Measurements from ENCODE around the gene NUP42. TPM values are rescaled to one million over a fixed set of nuclear protein-coding genes. Genes with fewer than 3 reads are reported as not detected.

NUP42 gene
- total and polyA plus RNA-seq, 7 experiments from 2014 or later: 19.8 to 49.1 (median 27.5) TPM

DNA sequence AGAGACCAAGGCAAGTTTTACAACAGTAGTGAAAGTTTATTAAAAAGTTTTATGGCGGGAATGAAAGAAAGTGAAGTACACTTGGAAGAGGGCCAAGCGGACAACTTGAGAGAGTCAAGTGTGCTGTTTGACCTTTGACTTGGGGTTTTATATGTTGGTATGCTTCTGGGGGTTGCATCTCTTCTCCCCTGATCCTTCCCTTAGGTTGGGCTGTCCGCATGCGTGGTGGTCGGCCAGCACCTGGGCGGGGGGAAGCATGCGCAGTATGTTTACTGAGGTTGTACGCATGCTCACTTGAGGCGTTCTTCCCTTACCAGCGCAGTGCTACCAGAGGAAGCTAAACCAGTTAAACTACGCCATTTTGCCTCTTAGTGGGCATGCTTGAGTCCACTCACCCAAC lies 31.9 kb downstream of the NUP42 start:
- H3K27me3 Mint-ChIP-seq: peaks cover 4 to 25% (median 13%) of the 10 kb centered on the region in 5 donors
- no peak overlapping the region for H3K4me3 ChIP-seq (ENCODE audit: low read length)
- no peak overlapping the region for H3K27ac ChIP-seq (ENCODE audit: low read depth, low read length)
- no peaks in the 10 kb centered on the region for H3K4me1 ChIP-seq (ENCODE audit: control insufficient read depth in 2 of 2, insufficient read depth in 2 of 2, low read length in 2 of 2)
- no peaks in the 10 kb centered on the region for H3K27me3 ChIP-seq (ENCODE audit: control insufficient read depth in 2 of 2, insufficient read depth in 2 of 2, low read length in 2 of 2)
- intact Hi-C loops (cut with micrococcal nuclease): no loop called here
- H3K36me3 Mint-ChIP-seq: no peaks in the 10 kb centered on the region
- no peaks in the 10 kb centered on the region for H3K9me3 ChIP-seq (ENCODE audit: control insufficient read depth in 2 of 3, low read length in 3 of 3)
- DNase-seq: no peak
- no peak overlapping the region for H3K27ac Mint-ChIP-seq
- CTCF ChIA-PET: no interaction called here
- no peak overlapping the region for H3K4me3 Mint-ChIP-seq
- no peak for ATAC-seq
- POLR2A ChIA-PET: no interaction called here
- no peaks in the 10 kb centered on the region for H3K9me3 Mint-ChIP-seq
- peaks cover 0 to 4% (median 0%) of the 10 kb centered on the region in 7 donors for H3K4me1 Mint-ChIP-seq
- no peaks in the 10 kb centered on the region for H3K36me3 ChIP-seq (ENCODE audit: control insufficient read depth in 2 of 3, insufficient read depth in 3 of 3, low read length in 3 of 3)

GRCh38 chr7:23214423-23214822 lies 32.6 kb downstream of the NUP42 start:
- H3K4me1 ChIP-seq (ENCODE audit: control insufficient read depth in 2 of 2, insufficient read depth in 2 of 2, low read length in 2 of 2): no peaks in the 10 kb centered on the region
- intact Hi-C loops (cut with micrococcal nuclease): no loop called here
- ChIA-PET CTCF (no interaction called here), POLR2A (no interaction called here)
- no peak overlapping the region for H3K4me3 Mint-ChIP-seq
- H3K4me3 ChIP-seq (ENCODE audit: low read length): no peak overlapping the region
- H3K27ac Mint-ChIP-seq: no peak overlapping the region
- H3K36me3 Mint-ChIP-seq: no peaks in the 10 kb centered on the region
- no peaks in the 10 kb centered on the region for H3K27me3 ChIP-seq (ENCODE audit: control insufficient read depth in 2 of 2, insufficient read depth in 2 of 2, low read length in 2 of 2)
- peaks cover 0 to 4% (median 0%) of the 10 kb centered on the region in 7 donors for H3K4me1 Mint-ChIP-seq
- H3K27me3 Mint-ChIP-seq: peaks cover 4 to 30% (median 13%) of the 10 kb centered on the region in 5 donors
- no peak for DNase-seq
- H3K9me3 ChIP-seq (ENCODE audit: control insufficient read depth in 2 of 3, low read length in 3 of 3): no peaks in the 10 kb centered on the region
- H3K9me3 Mint-ChIP-seq: no peaks in the 10 kb centered on the region
- no peak for ATAC-seq
- no peaks in the 10 kb centered on the region for H3K36me3 ChIP-seq (ENCODE audit: control insufficient read depth in 2 of 3, insufficient read depth in 3 of 3, low read length in 3 of 3)
- no peak overlapping the region for H3K27ac ChIP-seq (ENCODE audit: low read depth, low read length)

DNA sequence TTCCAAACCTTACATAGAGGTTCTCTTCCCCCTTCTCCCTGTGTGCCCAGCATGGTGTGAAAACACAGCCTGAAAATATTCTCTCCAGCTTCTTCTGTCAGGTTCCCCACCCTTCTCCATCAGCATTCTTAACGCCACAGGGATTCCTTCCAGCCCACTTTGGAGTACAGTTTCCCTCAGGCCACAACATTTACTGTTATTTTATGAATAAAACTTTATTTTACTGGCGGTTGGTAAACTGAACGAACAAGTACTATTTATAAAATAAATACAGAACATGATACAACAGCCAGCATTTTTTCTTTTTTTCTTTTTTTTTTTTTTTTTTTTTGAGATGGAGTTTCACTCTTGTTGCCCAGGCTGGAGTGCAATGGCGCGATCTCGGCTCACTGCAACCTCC lies 33.1 kb downstream of the NUP42 start:
- Histone ChIP-seq H3K27ac (ENCODE audit: low read depth, low read length) (no peak overlapping the region), H3K4me1 (ENCODE audit: control insufficient read depth in 2 of 2, insufficient read depth in 2 of 2, low read length in 2 of 2) (no peaks in the 10 kb centered on the region), H3K27me3 (ENCODE audit: control insufficient read depth in 2 of 2, insufficient read depth in 2 of 2, low read length in 2 of 2) (no peaks in the 10 kb centered on the region), H3K4me3 (ENCODE audit: low read length) (no peak overlapping the region), H3K36me3 (ENCODE audit: control insufficient read depth in 2 of 3, insufficient read depth in 3 of 3, low read length in 3 of 3) (no peaks in the 10 kb centered on the region), H3K9me3 (ENCODE audit: control insufficient read depth in 2 of 3, low read length in 3 of 3) (no peaks in the 10 kb centered on the region)
- H3K4me1 Mint-ChIP-seq: peaks cover 0 to 4% (median 0%) of the 10 kb centered on the region in 7 donors
- peaks cover 4 to 30% (median 13%) of the 10 kb centered on the region in 5 donors for H3K27me3 Mint-ChIP-seq
- H3K36me3 Mint-ChIP-seq: no peaks in the 10 kb centered on the region
- no peak for DNase-seq
- H3K4me3 Mint-ChIP-seq: no peak overlapping the region
- intact Hi-C loops (cut with micrococcal nuclease): no loop called here
- ChIA-PET CTCF (no interaction called here), POLR2A (no interaction called here)
- H3K9me3 Mint-ChIP-seq: no peaks in the 10 kb centered on the region
- H3K27ac Mint-ChIP-seq: peak overlapping the region in 1 of 9 donors; percentile 58
- no peak for ATAC-seq

DNA sequence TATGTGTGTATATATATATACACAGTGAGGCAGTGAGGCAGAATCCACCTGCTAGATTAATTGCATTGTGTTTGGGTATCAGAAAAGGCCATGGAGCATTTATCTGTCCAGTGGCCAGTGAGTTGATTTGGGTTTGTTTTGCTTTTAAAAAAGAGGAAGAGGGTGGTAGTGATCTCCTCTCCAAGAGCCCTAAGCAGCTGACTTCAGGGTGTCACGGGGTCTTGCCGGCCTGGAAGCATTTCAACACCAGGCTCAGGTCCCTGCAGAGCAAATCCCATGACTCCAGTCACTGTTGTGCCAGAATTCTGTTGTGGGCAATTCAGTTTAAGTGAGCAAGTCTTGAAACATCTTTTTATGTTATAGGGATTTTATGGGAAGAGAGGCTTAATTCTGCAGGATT lies 34.2 kb downstream of the NUP42 start:
- Mint-ChIP-seq H3K27me3 (peaks cover 4 to 30% (median 9%) of the 10 kb centered on the region in 5 donors), H3K27ac (no peak overlapping the region), H3K4me3 (no peak overlapping the region), H3K4me1 (peaks cover 0 to under 1% (median 0%) of the 10 kb centered on the region in 7 donors), H3K9me3 (peaks cover 0 to 1% (median 0%) of the 10 kb centered on the region in 11 donors), H3K36me3 (no peaks in the 10 kb centered on the region)
- DNase-seq: no peak
- no peaks in the 10 kb centered on the region for H3K36me3 ChIP-seq (ENCODE audit: control insufficient read depth in 2 of 3, insufficient read depth in 3 of 3, low read length in 3 of 3)
- no peaks in the 10 kb centered on the region for H3K4me1 ChIP-seq (ENCODE audit: control insufficient read depth in 2 of 2, insufficient read depth in 2 of 2, low read length in 2 of 2)
- H3K27ac ChIP-seq (ENCODE audit: low read depth, low read length): no peak overlapping the region
- POLR2A ChIA-PET: no interaction called here
- CTCF ChIA-PET: no interaction called here
- no peaks in the 10 kb centered on the region for H3K9me3 ChIP-seq (ENCODE audit: control insufficient read depth in 2 of 3, low read length in 3 of 3)
- peak; percentile 64 for ATAC-seq
- no peaks in the 10 kb centered on the region for H3K27me3 ChIP-seq (ENCODE audit: control insufficient read depth in 2 of 2, insufficient read depth in 2 of 2, low read length in 2 of 2)
- intact Hi-C loops (cut with micrococcal nuclease): no loop called here
- no peak overlapping the region for H3K4me3 ChIP-seq (ENCODE audit: low read length)

DNA sequence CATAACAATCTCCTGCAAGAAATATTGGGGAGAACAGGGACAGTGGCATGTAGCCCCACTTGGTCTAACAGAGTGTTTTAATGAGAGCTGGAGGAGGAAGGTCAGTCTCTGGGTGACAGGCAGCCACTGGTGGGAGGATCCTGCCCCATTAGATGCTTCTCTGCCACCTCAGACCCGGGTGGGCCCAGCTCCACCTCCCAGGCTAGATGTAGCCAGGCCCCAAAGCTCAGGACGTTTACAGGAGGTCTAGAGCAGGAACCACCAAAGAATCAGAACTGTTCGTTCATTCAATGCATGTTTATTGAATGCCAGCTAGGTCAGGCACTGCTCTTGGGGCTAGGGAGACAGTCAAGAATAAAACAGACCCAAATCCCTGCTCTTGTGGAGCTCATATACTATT lies 36.3 kb downstream of the NUP42 start:
- no peak overlapping the region for H3K4me3 Mint-ChIP-seq
- CTCF ChIA-PET: no interaction called here
- ATAC-seq (no peak), DNase-seq (no peak)
- H3K4me1 Mint-ChIP-seq: no peaks in the 10 kb centered on the region
- H3K4me3 ChIP-seq (ENCODE audit: low read length): no peak overlapping the region
- H3K36me3 Mint-ChIP-seq: no peaks in the 10 kb centered on the region
- H3K36me3 ChIP-seq (ENCODE audit: control insufficient read depth in 2 of 3, insufficient read depth in 3 of 3, low read length in 3 of 3): no peaks in the 10 kb centered on the region
- peaks cover 0 to 1% (median 0%) of the 10 kb centered on the region in 11 donors for H3K9me3 Mint-ChIP-seq
- no peaks in the 10 kb centered on the region for H3K9me3 ChIP-seq (ENCODE audit: control insufficient read depth in 2 of 3, low read length in 3 of 3)
- H3K27me3 Mint-ChIP-seq: peaks cover 4 to 28% (median 9%) of the 10 kb centered on the region in 5 donors
- intact Hi-C loops (cut with micrococcal nuclease): no loop called here
- no peaks in the 10 kb centered on the region for H3K4me1 ChIP-seq (ENCODE audit: control insufficient read depth in 2 of 2, insufficient read depth in 2 of 2, low read length in 2 of 2)
- no peak overlapping the region for H3K27ac Mint-ChIP-seq
- POLR2A ChIA-PET: no interaction called here
- H3K27me3 ChIP-seq (ENCODE audit: control insufficient read depth in 2 of 2, insufficient read depth in 2 of 2, low read length in 2 of 2): no peaks in the 10 kb centered on the region
- no peak overlapping the region for H3K27ac ChIP-seq (ENCODE audit: low read depth, low read length)

DNA sequence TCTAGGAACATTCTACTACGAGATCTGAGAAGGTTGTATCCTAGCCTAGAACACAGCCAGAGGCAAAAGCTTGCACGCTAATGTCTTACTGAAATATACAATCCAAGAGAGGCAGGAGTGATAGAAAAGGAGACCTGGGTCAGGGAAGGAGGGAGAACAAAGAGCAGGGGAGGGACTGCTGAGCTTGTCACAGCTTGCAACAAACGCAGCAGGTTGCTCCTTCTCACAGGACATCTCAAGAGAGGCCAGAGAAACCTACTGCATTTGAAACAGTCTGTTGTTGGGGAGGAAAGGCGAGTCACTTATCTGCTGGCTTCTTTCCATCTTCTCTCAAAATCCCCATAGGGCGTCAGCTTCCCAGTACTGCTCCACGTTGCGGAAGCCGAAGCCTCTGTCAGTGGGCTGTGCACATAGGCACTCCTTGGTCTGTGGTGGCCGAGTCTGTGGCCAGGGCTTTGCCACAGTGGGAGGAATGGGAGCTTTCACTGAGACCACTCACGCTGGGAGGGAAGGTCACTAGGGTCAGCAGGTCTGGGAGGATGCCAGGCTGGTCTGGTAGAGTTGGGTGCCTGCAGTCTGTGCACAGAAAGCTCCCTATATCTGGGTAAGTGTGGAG lies 39.0 kb downstream of the NUP42 start:
- Histone ChIP-seq H3K36me3 (ENCODE audit: control insufficient read depth in 2 of 3, insufficient read depth in 3 of 3, low read length in 3 of 3) (no peaks in the 10 kb centered on the region), H3K4me3 (ENCODE audit: low read length) (no peak overlapping the region), H3K27me3 (ENCODE audit: control insufficient read depth in 2 of 2, insufficient read depth in 2 of 2, low read length in 2 of 2) (no peaks in the 10 kb centered on the region), H3K4me1 (ENCODE audit: control insufficient read depth in 2 of 2, insufficient read depth in 2 of 2, low read length in 2 of 2) (no peaks in the 10 kb centered on the region), H3K9me3 (ENCODE audit: control insufficient read depth in 2 of 3, low read length in 3 of 3) (no peaks in the 10 kb centered on the region), H3K27ac (ENCODE audit: low read depth, low read length) (no peak overlapping the region)
- no peak for ATAC-seq
- Mint-ChIP-seq H3K9me3 (peaks cover 0 to 1% (median 0%) of the 10 kb centered on the region in 11 donors), H3K4me3 (no peak overlapping the region), H3K36me3 (no peaks in the 10 kb centered on the region), H3K27ac (no peak overlapping the region), H3K4me1 (no peaks in the 10 kb centered on the region), H3K27me3 (peaks cover 6 to 32% (median 10%) of the 10 kb centered on the region in 5 donors)
- ChIA-PET CTCF (no interaction called here), POLR2A (no interaction called here)
- no peak for DNase-seq
- intact Hi-C loops (cut with micrococcal nuclease): no loop called here

DNA sequence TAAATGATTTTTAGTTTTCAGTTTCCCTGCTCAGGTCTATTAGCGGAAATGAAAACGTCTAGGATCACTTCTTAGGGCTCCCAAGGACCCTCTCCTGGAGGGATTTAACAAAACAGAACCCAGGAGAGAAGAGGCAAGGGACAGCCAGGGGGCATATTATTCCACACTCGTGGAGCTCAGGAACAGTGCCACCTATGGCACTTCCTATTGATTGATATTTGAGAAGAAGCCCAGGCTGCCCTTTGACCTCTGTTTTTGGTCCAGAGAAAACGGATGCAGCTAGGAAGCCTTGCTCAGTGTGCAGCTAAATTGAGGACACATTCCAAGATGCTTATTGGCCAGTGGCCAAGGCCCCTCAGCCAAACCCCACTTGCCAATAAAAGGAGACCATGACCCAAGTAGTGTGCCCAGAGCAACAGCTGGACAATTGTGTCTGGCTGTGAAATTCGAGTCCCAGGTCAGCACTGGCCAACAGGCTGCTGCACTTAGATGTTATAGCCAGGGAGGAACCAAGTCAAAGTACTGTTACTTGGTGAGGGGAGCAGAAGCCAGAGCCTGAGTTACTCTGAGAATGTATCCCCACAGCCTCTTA lies 40.7 kb downstream of the NUP42 start:
- ChIA-PET CTCF (interaction anchor here (0.7 kb wide), 1 partner anchor 47 kb away, joined by 3 read pairs; no protein-coding TSS in a partner anchor), POLR2A (no interaction called here)
- Histone ChIP-seq H3K4me1 (ENCODE audit: control insufficient read depth in 2 of 2, insufficient read depth in 2 of 2, low read length in 2 of 2) (no peaks in the 10 kb centered on the region), H3K4me3 (ENCODE audit: low read length) (no peak overlapping the region), H3K27me3 (ENCODE audit: control insufficient read depth in 2 of 2, insufficient read depth in 2 of 2, low read length in 2 of 2) (no peaks in the 10 kb centered on the region), H3K27ac (ENCODE audit: low read depth, low read length) (no peak overlapping the region), H3K36me3 (ENCODE audit: control insufficient read depth in 2 of 3, insufficient read depth in 3 of 3, low read length in 3 of 3) (no peaks in the 10 kb centered on the region), H3K9me3 (ENCODE audit: control insufficient read depth in 2 of 3, low read length in 3 of 3) (no peaks in the 10 kb centered on the region)
- no peaks in the 10 kb centered on the region for H3K4me1 Mint-ChIP-seq
- peaks cover 0 to 1% (median 0%) of the 10 kb centered on the region in 11 donors for H3K9me3 Mint-ChIP-seq
- no peak for DNase-seq
- no peak overlapping the region for H3K4me3 Mint-ChIP-seq
- no peak overlapping the region for H3K27ac Mint-ChIP-seq
- H3K36me3 Mint-ChIP-seq: no peaks in the 10 kb centered on the region
- intact Hi-C loops (cut with micrococcal nuclease): no loop called here
- ATAC-seq: no peak
- peaks cover 6 to 24% (median 10%) of the 10 kb centered on the region in 5 donors for H3K27me3 Mint-ChIP-seq

Data from naive thymus-derived CD4-positive, alpha-beta T cell (primary cell).